Mesodermal cell (in vitro differentiated cells): ENCODE results near the gene TBCD.

Experiments
- H3K27ac ChIP-seq: 2 replicates; pipeline ENCODE4 v1.7.0; 2013; ENCODE audit warnings: mild to moderate bottlenecking, low read depth, low read length, moderate library complexity; ENCODE audit not compliant: severe bottlenecking
- H3K36me3 ChIP-seq: 2 replicates; pipeline ENCODE4 v1.7.1; 2013; ENCODE audit warnings: mild to moderate bottlenecking, low read length, moderate library complexity; ENCODE audit not compliant: control insufficient read depth, insufficient read depth
- H3K4me1 ChIP-seq: one replicate; pipeline ENCODE4 v1.7.1; 2013; ENCODE audit warnings: mild to moderate bottlenecking, low read length; ENCODE audit not compliant: insufficient read depth, control insufficient read depth, poor library complexity, severe bottlenecking
- H3K4me3 ChIP-seq: 2 replicates; pipeline ENCODE4 v1.7.0; 2013; ENCODE audit warnings: low read length, control low read depth, mild to moderate bottlenecking; ENCODE audit not compliant: insufficient read depth, poor library complexity, severe bottlenecking; ENCODE audit errors: extremely low read depth
- H3K9me3 ChIP-seq: 2 replicates; pipeline ENCODE4 v1.7.1; 2013; ENCODE audit warnings: mild to moderate bottlenecking, low read length, moderate library complexity; ENCODE audit not compliant: control insufficient read depth
- whole genome bisulfite sequencing, 2 experiments: methylation state at CpG; one replicate each; pipeline ENCODE4 v1.1.5; 2013; ENCODE audit warnings: missing lambda C conversion rate in 2 of 2; ENCODE audit not compliant: insufficient coverage in 2 of 2; 5-methylcytosine and 5-hydroxymethylcytosine counted together

Gene TBCD

GRCh38 chr17:82862737-82863382 is 111.0 kb downstream of the TBCD start:
- no peak overlapping the region for H3K4me3 ChIP-seq
- H3K27ac ChIP-seq = peak overlapping the region; percentile 80
- WGBS, 2 experiments = 92 to 96% methylated on average over 17 to 25 of the region's 25 CpGs
- no peaks in the 10 kb centered on the region for H3K9me3 ChIP-seq
- H3K4me1 ChIP-seq = peaks cover 62% of the 10 kb centered on the region
- no peaks in the 10 kb centered on the region for H3K36me3 ChIP-seq

DNA sequence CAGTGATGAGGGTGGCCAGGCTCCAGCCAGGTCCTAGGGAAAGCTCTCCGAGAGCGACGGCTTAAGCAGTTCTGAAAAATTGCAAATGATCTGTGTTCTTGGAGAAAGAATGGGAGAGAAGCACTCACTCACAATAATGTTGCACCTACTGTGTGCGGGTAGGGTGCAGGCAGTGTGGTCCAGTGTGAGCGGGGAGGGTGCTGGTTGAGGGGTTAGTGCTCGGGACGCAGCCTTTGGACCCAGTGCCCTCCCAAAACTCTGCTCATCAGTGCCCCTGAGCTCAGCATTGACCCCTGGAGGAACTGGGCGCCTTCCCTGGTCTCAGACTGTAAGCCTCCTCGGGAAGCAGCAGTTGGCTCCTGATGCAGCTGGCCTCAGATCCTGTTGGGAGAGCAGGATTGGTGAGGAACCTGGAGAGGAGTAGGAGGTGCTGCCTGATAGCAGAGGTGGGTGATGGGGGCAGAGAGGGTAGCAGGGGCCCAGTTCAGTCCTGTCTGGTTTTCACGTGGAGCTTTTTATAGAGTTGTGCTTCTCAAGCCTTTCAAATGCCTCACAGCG is 111.6 kb downstream of the TBCD start:
- no peaks in the 10 kb centered on the region for H3K36me3 ChIP-seq
- H3K27ac ChIP-seq = peak overlapping the region; percentile 80
- H3K4me1 ChIP-seq = peaks cover 62% of the 10 kb centered on the region
- WGBS, 2 experiments = 91 to 92% methylated on average over 7 of the region's 11 CpGs
- no peaks in the 10 kb centered on the region for H3K9me3 ChIP-seq
- no peak overlapping the region for H3K4me3 ChIP-seq

DNA sequence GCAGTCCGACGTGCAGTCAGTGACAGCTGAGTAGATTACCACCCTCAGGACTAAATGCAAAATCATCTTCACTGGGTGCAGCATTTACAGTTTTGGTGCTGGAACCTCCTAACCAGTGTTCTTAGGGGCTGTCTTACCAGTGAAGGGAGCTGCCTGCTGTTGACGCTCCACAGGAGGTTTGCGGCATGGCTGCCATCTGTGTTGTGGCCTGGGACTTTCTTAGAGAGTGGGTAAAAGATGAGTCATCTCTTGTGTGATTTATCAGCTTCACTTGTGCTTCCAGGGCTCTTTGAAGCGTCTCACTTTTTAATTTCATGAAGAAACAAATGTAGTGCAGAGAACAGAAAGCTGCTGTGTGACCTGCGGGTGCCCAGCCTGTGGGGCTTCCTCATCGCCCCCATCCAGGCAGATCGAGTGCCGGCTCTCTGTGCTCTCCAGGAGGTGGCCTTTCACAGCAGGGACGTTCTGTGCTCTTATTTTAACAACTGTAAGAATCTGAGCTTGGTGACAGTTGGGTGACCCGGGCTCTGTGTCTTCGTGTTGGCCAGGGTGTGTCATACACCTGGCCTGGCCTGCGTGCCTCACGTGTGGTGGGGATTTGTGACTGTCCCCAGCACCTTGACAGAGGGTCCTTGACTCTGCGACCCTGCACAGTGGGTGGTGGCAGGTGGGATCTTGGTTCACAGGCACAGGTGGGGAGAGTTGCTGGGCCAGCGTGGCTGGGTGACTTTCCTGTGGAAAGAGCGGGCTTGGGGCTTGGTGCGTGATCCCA is 112.3 kb downstream of the TBCD start:
- no peaks in the 10 kb centered on the region for H3K9me3 ChIP-seq
- H3K4me1 ChIP-seq = peaks cover 55% of the 10 kb centered on the region
- 88 to 90% methylated on average over 15 to 16 of the region's 18 CpGs for WGBS, 2 experiments
- no peak overlapping the region for H3K4me3 ChIP-seq
- H3K36me3 ChIP-seq = no peaks in the 10 kb centered on the region
- peak overlapping the region; percentile 80 for H3K27ac ChIP-seq

- no peaks in the 10 kb centered on the region for H3K36me3 ChIP-seq
- no peaks in the 10 kb centered on the region for H3K9me3 ChIP-seq
- WGBS, 2 experiments = 92 to 93% methylated on average over 8 of the region's 16 CpGs
- H3K4me1 ChIP-seq = peaks cover 48% of the 10 kb centered on the region
- no peak overlapping the region for H3K27ac ChIP-seq
- H3K4me3 ChIP-seq = no peak overlapping the region
Observed at GRCh38 chr17:82864713-82865248, 112.9 kb downstream of the TBCD start.

DNA sequence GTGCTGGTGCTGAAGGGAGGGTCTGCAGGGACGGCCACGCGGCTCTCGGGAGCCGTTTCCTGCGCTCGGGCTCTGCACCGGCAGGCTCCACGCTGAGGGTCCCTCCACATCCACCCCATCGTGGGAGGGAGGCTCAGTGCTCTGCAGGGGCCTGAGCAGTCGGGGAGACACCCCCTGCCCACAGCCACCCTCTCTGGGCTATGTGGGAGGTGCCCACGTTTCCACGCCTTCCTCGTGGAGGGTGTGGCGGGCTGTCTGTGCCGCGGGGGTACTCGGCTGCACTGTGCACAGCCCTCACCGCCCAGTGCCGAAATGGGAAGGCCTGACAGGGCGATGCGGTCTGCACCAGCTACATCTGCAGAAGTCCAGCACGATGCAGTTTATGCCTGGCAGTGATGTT is 113.4 kb downstream of the TBCD start:
- Histone ChIP-seq H3K9me3 (no peaks in the 10 kb centered on the region), H3K27ac (no peak overlapping the region), H3K36me3 (peaks cover 4% of the 10 kb centered on the region), H3K4me1 (peaks cover 43% of the 10 kb centered on the region), H3K4me3 (no peak overlapping the region)
- WGBS, 2 experiments = 94 to 97% methylated on average over 19 to 21 of the region's 23 CpGs

- H3K27ac ChIP-seq = peak overlapping the region; percentile 74
- H3K9me3 ChIP-seq = no peaks in the 10 kb centered on the region
- peaks cover 10% of the 10 kb centered on the region for H3K36me3 ChIP-seq
- H3K4me1 ChIP-seq = peaks cover 38% of the 10 kb centered on the region
- 84% methylated on average over 4 to 6 of the region's 9 CpGs for WGBS, 2 experiments
- no peak overlapping the region for H3K4me3 ChIP-seq
Observed at GRCh38 chr17:82865774-82866395, 114.0 kb downstream of the TBCD start.

GRCh38 chr17:82866590-82867191 is 114.8 kb downstream of the TBCD start:
- WGBS, 2 experiments = 90 to 94% methylated on average over 8 of the region's 11 CpGs
- no peaks in the 10 kb centered on the region for H3K9me3 ChIP-seq
- peaks cover 16% of the 10 kb centered on the region for H3K36me3 ChIP-seq
- peak overlapping the region; percentile 74 for H3K27ac ChIP-seq
- H3K4me3 ChIP-seq = no peak overlapping the region
- H3K4me1 ChIP-seq = peaks cover 38% of the 10 kb centered on the region

- no peak overlapping the region for H3K27ac ChIP-seq
- no peak overlapping the region for H3K4me3 ChIP-seq
- 97 to 98% methylated on average over 9 to 13 of the region's 18 CpGs for WGBS, 2 experiments
- H3K4me1 ChIP-seq = peaks cover 30% of the 10 kb centered on the region
- peaks cover 24% of the 10 kb centered on the region for H3K36me3 ChIP-seq
- no peaks in the 10 kb centered on the region for H3K9me3 ChIP-seq
Observed at GRCh38 chr17:82867763-82868325, 116.0 kb downstream of the TBCD start.

GRCh38 chr17:82868715-82869131 is 116.9 kb downstream of the TBCD start:
- H3K4me3 ChIP-seq = no peak overlapping the region
- H3K9me3 ChIP-seq = no peaks in the 10 kb centered on the region
- H3K4me1 ChIP-seq = peaks cover 21% of the 10 kb centered on the region
- H3K36me3 ChIP-seq = peaks cover 24% of the 10 kb centered on the region
- no peak overlapping the region for H3K27ac ChIP-seq
- WGBS, 2 experiments = 92% methylated on average over 19 to 20 of the region's 21 CpGs

- H3K9me3 ChIP-seq = no peaks in the 10 kb centered on the region
- 93 to 96% methylated on average over 8 to 10 of the region's 11 CpGs for WGBS, 2 experiments
- peaks cover 24% of the 10 kb centered on the region for H3K36me3 ChIP-seq
- H3K4me1 ChIP-seq = peaks cover 13% of the 10 kb centered on the region
- H3K4me3 ChIP-seq = no peak overlapping the region
- H3K27ac ChIP-seq = no peak overlapping the region
Observed at GRCh38 chr17:82869536-82869935, 117.7 kb downstream of the TBCD start.
